GM20000 (cell line): Measurements from ENCODE around the gene AMFR.

ENCODE experiments used
- DNase-seq: peaks from one replicate; pipeline ENCODE4 v3.0.0; 2012; ENCODE audit warnings: low spot score
- CTCF ChIP-seq: IDR thresholded peaks from 2 replicates; pipeline ENCODE4 v1.5.1; 2012; ENCODE audit warnings: mild to moderate bottlenecking, control low read depth; ENCODE audit errors: extremely low read depth, missing control alignments

The AMFR gene

GRCh38 chr16:56372013-56372634 is 53.2 kb downstream of the AMFR start:
- DNase-seq: no peak
- TF ChIP-seq CTCF: no peak

GRCh38 chr16:56371660-56371937 is 53.7 kb downstream of the AMFR start:
- DNase-seq: no peak
- TF ChIP-seq CTCF: no peak

GRCh38 chr16:56370875-56371659 is 54.3 kb downstream of the AMFR start:
- no peak for DNase-seq
- TF ChIP-seq CTCF: no peak

- DNase-seq: no peak
These were observed 55.0 kb downstream of the AMFR start for GRCh38 chr16:56370185-56370874.

GRCh38 chr16:56369202-56369601 is 56.1 kb downstream of the AMFR start:
- no peak for TF ChIP-seq CTCF
- no peak for DNase-seq

More at GRCh38 chr16:56370185-56370874, 55.0 kb downstream of the AMFR start:
- TF ChIP-seq CTCF: no peak

- no peak for TF ChIP-seq CTCF
- no peak for DNase-seq
These were observed 56.8 kb downstream of the AMFR start for GRCh38 chr16:56368545-56368944.

GRCh38 chr16:56367764-56368163 is 57.6 kb downstream of the AMFR start:
- no peak for DNase-seq

More at GRCh38 chr16:56367764-56368163, 57.6 kb downstream of the AMFR start:
- TF ChIP-seq CTCF: no peak
